Loucy (cell line): ENCODE measurements around the gene SDF4.
A peak's percentile ranks its signal among the peaks of the same experiment; 100 is the strongest.

Source experiments
- H2AFZ ChIP-seq: fragments of 200-600 bp; sonication (generic); 2 replicates; pipeline ENCODE4 v1.6.0; 2016; ENCODE audit warnings: antibody characterized with exemption, mild to moderate bottlenecking, low read length, moderate library complexity
- H3F3A ChIP-seq: fragments of 200-600 bp; 2 replicates; pipeline ENCODE4 v1.6.0; 2016; ENCODE audit warnings: antibody characterized with exemption, low read depth, mild to moderate bottlenecking
- H3K27me3 ChIP-seq: fragments of 200-600 bp; sonication (generic); 2 replicates; pipeline ENCODE4 v1.6.1; 2014; ENCODE audit warnings: low read length, mild to moderate bottlenecking; ENCODE audit not compliant: insufficient read depth, poor library complexity, severe bottlenecking
- H3K36me3 ChIP-seq: fragments of 200-600 bp; sonication (generic); 2 replicates; pipeline ENCODE4 v1.6.1; 2016; ENCODE audit warnings: low read length; ENCODE audit not compliant: insufficient read depth
- H3K4me1 ChIP-seq: fragments of 200-600 bp; sonication (generic); 2 replicates; pipeline ENCODE4 v1.5.1; 2014; ENCODE audit warnings: low read length, mild to moderate bottlenecking; ENCODE audit not compliant: insufficient read depth, poor library complexity, severe bottlenecking
- H3K4me2 ChIP-seq: fragments of 200-600 bp; sonication (generic); 2 replicates; pipeline ENCODE4 v1.6.0; 2014; ENCODE audit warnings: antibody characterized with exemption, low read length, low read depth, mild to moderate bottlenecking; ENCODE audit not compliant: poor library complexity, severe bottlenecking
- H3K4me3 ChIP-seq: fragments of 200-600 bp; sonication (generic); 2 replicates; pipeline ENCODE4 v1.5.1; 2014; ENCODE audit warnings: low read length, mild to moderate bottlenecking, mixed read lengths; ENCODE audit not compliant: poor library complexity, severe bottlenecking
- H3K79me2 ChIP-seq: fragments of 200-600 bp; sonication (generic); 2 replicates; pipeline ENCODE4 v1.6.1; 2014; ENCODE audit warnings: low read length; ENCODE audit not compliant: insufficient read depth
- H3K9ac ChIP-seq: fragments of 200-600 bp; sonication (generic); 2 replicates; pipeline ENCODE4 v1.6.0; 2014; ENCODE audit warnings: mild to moderate bottlenecking, low read depth, low read length, moderate library complexity; ENCODE audit not compliant: poor library complexity, severe bottlenecking
- H3K9me2 ChIP-seq: fragments of 200-600 bp; sonication (generic); replicated peaks from 2 replicates; pipeline ENCODE4 v1.6.1; 2016; ENCODE audit warnings: low read depth, low read length, mixed read lengths
- H3K9me3 ChIP-seq: fragments of 200-600 bp; sonication (generic); 2 replicates; pipeline ENCODE4 v1.6.1; 2014; ENCODE audit warnings: mild to moderate bottlenecking, antibody characterized with exemption, low read length, low read depth; ENCODE audit not compliant: insufficient read depth
- H4K20me1 ChIP-seq: fragments of 200-600 bp; sonication (generic); 2 replicates; pipeline ENCODE4 v1.6.0; 2014; ENCODE audit warnings: antibody characterized with exemption, low read length, mild to moderate bottlenecking; ENCODE audit not compliant: insufficient read depth, poor library complexity, severe bottlenecking
- CTCF ChIP-seq: fragments of 200-600 bp; sonication (generic); conservative IDR thresholded peaks from 2 replicates; pipeline ENCODE4 v1.5.1; 2014; ENCODE audit warnings: mild to moderate bottlenecking, antibody characterized with exemption, low read length
- EZH2phosphoT487 ChIP-seq: fragments of 200-600 bp; IDR thresholded peaks from 2 replicates; pipeline ENCODE4 v1.6.1; 2018; ENCODE audit warnings: antibody characterized with exemption, mild to moderate bottlenecking, moderate library complexity, borderline replicate concordance

Gene SDF4

DNA sequence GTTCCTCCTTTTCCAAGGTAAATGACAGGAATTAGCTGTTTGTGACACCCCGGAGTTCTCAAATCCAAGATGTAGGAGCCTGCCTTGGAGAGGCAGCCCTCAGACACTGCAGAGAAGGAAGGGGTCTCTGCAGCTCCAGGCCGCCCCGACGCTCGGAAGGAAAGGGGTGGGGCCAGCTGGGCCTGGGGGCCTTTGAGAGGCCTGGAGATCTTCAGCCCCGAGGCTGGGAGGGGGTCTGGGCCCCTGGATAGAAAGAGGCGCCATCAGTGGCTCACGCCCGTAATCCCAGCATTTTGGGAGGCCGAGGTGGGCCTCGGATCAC, 24.3 kb downstream of the SDF4 start:
- Histone ChIP-seq H3K79me2 (peaks cover 20% of the 10 kb centered on the region; the same call in 1 of the 2 replicates), H3F3A (0 out of 2 replicates have a peak, but pooled peaks cover 3% of the 10 kb centered on the region), H3K4me1 (peaks cover 47% of the 10 kb centered on the region), H3K36me3 (no peaks in the 10 kb centered on the region), H3K27me3 (no peaks in the 10 kb centered on the region), H3K4me2 (peak overlapping the region; percentile 85), H3K9me2 (no peaks in the 10 kb centered on the region), H3K4me3 (peak overlapping the region; percentile 69), H3K9me3 (no peaks in the 10 kb centered on the region), H2AFZ (no peak overlapping the region), H3K9ac (peak overlapping the region; percentile 71), H4K20me1 (no peaks in the 10 kb centered on the region)
- TF ChIP-seq EZH2phosphoT487 (no peak), CTCF (no peak)

DNA sequence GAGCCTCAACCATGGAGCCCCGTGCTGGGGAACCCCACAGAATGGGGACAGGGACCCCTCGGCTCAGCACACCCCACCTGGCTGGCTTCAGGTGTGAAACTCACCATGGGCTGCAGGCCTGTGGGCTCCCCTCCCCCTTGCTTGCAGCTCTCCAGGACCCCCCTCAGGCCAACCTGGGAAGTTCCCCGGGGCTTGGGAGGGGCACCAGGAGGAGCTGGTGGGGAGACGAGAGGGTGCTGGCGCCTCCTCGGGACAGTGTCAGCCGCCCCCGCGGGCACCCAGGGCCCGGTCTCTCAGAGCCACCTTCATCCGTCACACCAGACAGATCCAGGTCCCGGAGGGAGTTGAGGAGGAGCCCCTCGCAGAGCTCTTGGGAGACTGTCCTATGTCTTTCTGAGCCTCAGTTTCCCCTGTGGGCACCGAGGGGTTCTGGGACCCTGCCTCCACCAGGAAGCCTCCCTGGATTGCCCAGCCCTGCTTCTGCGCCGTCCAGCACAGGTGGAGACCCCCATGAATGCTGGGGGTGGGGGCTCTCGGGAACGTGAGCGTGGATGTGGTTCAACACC, 24.8 kb downstream of the SDF4 start:
- no peaks in the 10 kb centered on the region for H3K36me3 ChIP-seq
- peaks cover 18% of the 10 kb centered on the region; the same call in 1 of the 2 replicates for H3K79me2 ChIP-seq
- H3K9me3 ChIP-seq = no peaks in the 10 kb centered on the region
- peak overlapping the region; percentile 85 for H3K4me2 ChIP-seq
- H4K20me1 ChIP-seq = no peaks in the 10 kb centered on the region
- peak overlapping the region; percentile 49 for H3K4me3 ChIP-seq
- H3K27me3 ChIP-seq = no peaks in the 10 kb centered on the region
- H3K9me2 ChIP-seq = no peaks in the 10 kb centered on the region
- TF ChIP-seq CTCF = no peak; the same call in 1 of the 2 replicates
- no peak for TF ChIP-seq EZH2phosphoT487
- 0 out of 2 replicates have a peak, but pooled peaks cover 3% of the 10 kb centered on the region for H3F3A ChIP-seq
- peaks cover 47% of the 10 kb centered on the region for H3K4me1 ChIP-seq
- peak overlapping the region; percentile 71 for H3K9ac ChIP-seq
- H2AFZ ChIP-seq = no peak overlapping the region

DNA sequence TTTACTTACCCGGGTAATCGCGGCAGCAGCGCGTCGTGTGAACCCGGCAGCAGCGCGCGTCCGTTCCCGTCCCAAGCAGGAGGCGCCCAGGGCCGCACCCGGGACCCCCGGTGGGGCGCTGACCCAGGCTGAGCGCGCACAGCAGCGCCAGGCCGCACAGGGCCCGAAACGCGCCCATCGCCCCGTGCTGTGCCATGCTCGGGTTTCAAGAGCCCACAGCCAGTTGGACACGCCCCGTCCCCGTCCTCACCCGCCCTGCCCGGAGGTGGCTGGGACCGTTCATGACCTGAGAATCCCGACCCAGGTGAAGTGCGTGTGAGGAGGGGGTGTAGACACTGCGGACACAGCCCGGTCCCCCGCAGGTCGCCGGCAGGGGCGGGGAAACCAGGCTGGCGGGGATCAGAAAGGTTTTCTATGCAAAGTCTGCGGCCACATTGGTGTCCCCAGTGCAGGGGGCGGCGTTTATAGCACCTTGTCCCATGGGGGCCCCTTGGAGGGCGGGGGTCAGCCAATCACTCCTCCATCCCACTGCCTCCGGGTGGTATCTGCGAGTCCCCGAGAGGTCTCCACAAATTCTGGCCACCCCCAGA, 25.3 kb downstream of the SDF4 start, which contains the start of gene TNFRSF18:
TNFRSF18 (minus strand) TSS at position 217 of the 590 bp plus-strand sequence; CDS start at position 196, 21 bp downstream.
- Histone ChIP-seq H3K9me3 (no peaks in the 10 kb centered on the region), H3K79me2 (peaks cover 13% of the 10 kb centered on the region; the same call in 1 of the 2 replicates), H2AFZ (no peak within 1 kb of the TSS), H3K4me1 (peaks cover 47% of the 10 kb centered on the region), H3K4me3 (peak within 1 kb of the TSS; percentile 49), H3K9me2 (no peaks in the 10 kb centered on the region), H3K9ac (peak within 1 kb of the TSS; percentile 71), H4K20me1 (no peaks in the 10 kb centered on the region), H3F3A (0 out of 2 replicates have a peak, but pooled peaks cover 3% of the 10 kb centered on the region), H3K4me2 (peak within 1 kb of the TSS; percentile 85), H3K27me3 (no peaks in the 10 kb centered on the region), H3K36me3 (no peaks in the 10 kb centered on the region)
- TF ChIP-seq CTCF (no peak), EZH2phosphoT487 (no peak)
